K562 (cell line): ENCODE measurements around the gene B4GALNT3. TPM values are rescaled to one million over a fixed set of nuclear protein-coding genes. Genes with fewer than 3 reads are reported as not detected.

Experiments
- ATAC-seq: fragments of 200-7000 bp; cut with Tn5 transposase; 3 replicates; pipeline ENCODE4 v1.9.1; 2020; ENCODE audit warnings: moderate library complexity
- BruUV-seq: library from RNA; stranded (reverse); fragments of 400-500 nt; replicated peaks from 2 replicates; lab custom pipeline; 2021; lab: Mats Ljungman, UMichigan
- CTCF ChIA-PET: fragments of 300-600 bp; formaldehyde crosslinking; extraction: SDS; loops from one replicate; lab custom pipeline; 2021; ENCODE audit warnings: low intra/inter-chr PET ratio; lab: Yijun Ruan, JAX
- POLR2A ChIA-PET: fragments of 300-600, 350-650 bp; sonication (Branson Sonifier 250); formaldehyde crosslinking; extraction: SDS; loops from one replicate; lab custom pipeline; 2021; ENCODE audit warnings: antibody characterized with exemption, inconsistent platforms; lab: Yijun Ruan, JAX
- DNase-seq, 4 experiments: peaks; one replicate each; pipeline versions ENCODE4 v3.0.0 to v3.0.0-alpha.2; 2011 to 2018; ENCODE audit warnings: low spot score in 3 of 4, mixed read lengths in 3 of 4; ENCODE audit errors: extremely low read depth in 1 of 4
- FAIRE-seq: peaks from 2 replicates; lab custom pipeline; 2011; peaks lifted over from hg19 to GRCh38; lab: Jason Lieb, UNC
- H2AFZ ChIP-seq: 2 replicates; pipeline ENCODE4 v1.6.0; 2011; ENCODE audit warnings: low read depth, low read length, control low read depth, inconsistent platforms
- H3K27ac ChIP-seq: fragments of 200-600 bp; 3 replicates; pipeline ENCODE4 v1.8.0; 2011; ENCODE audit warnings: low read depth, mild to moderate bottlenecking, control low read depth, inconsistent platforms, low read length, moderate library complexity, mixed read lengths; ENCODE audit errors: extremely low read depth
- H3K27me3 ChIP-seq, 2 experiments: fragments of 300-600 bp in 1 of 2; 2 replicates in 1 of 2; 3 replicates in 1 of 2; pipeline versions ENCODE4 v1.6.0 to v1.8.0; 2011; ENCODE audit warnings: inconsistent platforms in 2 of 2, low read length in 2 of 2, mild to moderate bottlenecking in 1 of 2, mixed read lengths in 1 of 2, moderate library complexity in 1 of 2; ENCODE audit not compliant: control insufficient read depth in 2 of 2, insufficient read depth in 2 of 2
- H3K36me3 ChIP-seq: fragments of 300-600 bp; 3 replicates; pipeline ENCODE4 v1.8.0; 2011; ENCODE audit warnings: mild to moderate bottlenecking, low read length, inconsistent platforms; ENCODE audit not compliant: control insufficient read depth, insufficient read depth
- H3K4me1 ChIP-seq, 2 experiments: fragments of 200-600 bp in 1 of 2; replicated peaks in 1 of 2; 2 replicates in 1 of 2; 3 replicates in 1 of 2; pipeline versions ENCODE4 v1.5.1 to v1.8.0; 2011; ENCODE audit warnings: inconsistent platforms in 2 of 2, low read length in 2 of 2, mild to moderate bottlenecking in 1 of 2, mixed read lengths in 1 of 2, moderate library complexity in 1 of 2; ENCODE audit not compliant: control insufficient read depth in 2 of 2, insufficient read depth in 2 of 2
- H3K4me2 ChIP-seq: 2 replicates; pipeline ENCODE4 v1.6.1; 2011; ENCODE audit warnings: low read length, control low read depth, inconsistent platforms, mixed read lengths; ENCODE audit not compliant: insufficient read depth
- H3K4me3 ChIP-seq: fragments of 200-600 bp; sonication (generic), shearing (Covaris generic); 2 replicates; pipeline ENCODE4 v1.5.1; 2016; ENCODE audit warnings: control low read depth, inconsistent platforms
- H3K79me2 ChIP-seq: fragments of 200-600 bp; 3 replicates; pipeline ENCODE4 v1.8.0; 2011; ENCODE audit warnings: low read length, inconsistent platforms; ENCODE audit not compliant: control insufficient read depth, insufficient read depth
- H3K9ac ChIP-seq, 2 experiments: 2 replicates each; pipeline versions ENCODE4 v1.6.0 to v1.6.1; 2011; ENCODE audit warnings: low read depth in 2 of 2, low read length in 2 of 2, control low read depth in 1 of 2, inconsistent platforms in 1 of 2, mild to moderate bottlenecking in 1 of 2, mixed read lengths in 1 of 2; ENCODE audit not compliant: insufficient read depth in 1 of 2
- H3K9me1 ChIP-seq: one replicate; pipeline ENCODE4 v1.6.0; 2011; ENCODE audit warnings: inconsistent platforms, mild to moderate bottlenecking, low read length, moderate library complexity; ENCODE audit not compliant: control insufficient read depth, insufficient read depth
- H3K9me3 ChIP-seq: replicated peaks from 2 replicates; pipeline ENCODE4 v1.5.1; 2011; ENCODE audit warnings: low read depth, low read length, inconsistent platforms; ENCODE audit not compliant: control insufficient read depth, insufficient read depth
- H4K20me1 ChIP-seq: replicated peaks from 2 replicates; pipeline ENCODE4 v1.6.1; 2011; ENCODE audit warnings: low read length, inconsistent platforms, mixed read lengths; ENCODE audit not compliant: control insufficient read depth, insufficient read depth
- ARID2 ChIP-seq: fragments of 450-650 bp; IDR thresholded peaks from 2 replicates; pipeline ENCODE4 v1.6.1; 2017; ENCODE audit warnings: antibody characterized with exemption, mild to moderate bottlenecking
- BDP1 ChIP-seq: IDR thresholded peaks from 3 replicates; pipeline ENCODE4 v1.6.1; 2011; ENCODE audit not compliant: insufficient read length, insufficient read depth
- CEBPZ ChIP-seq: fragments of 150-350 bp; IDR thresholded peaks from 2 replicates; pipeline ENCODE4 v1.6.1; 2014; ENCODE audit warnings: low read depth, mild to moderate bottlenecking, low read length, borderline replicate concordance
- CHD2 ChIP-seq: IDR thresholded peaks from 2 replicates; pipeline ENCODE4 v1.6.1; 2011; ENCODE audit warnings: low read depth, low read length
- ETV5 ChIP-seq: sonication (generic); formaldehyde crosslinking; IDR thresholded peaks from 2 replicates; pipeline ENCODE4 v1.4.0; 2020; ENCODE audit warnings: low read depth, mild to moderate bottlenecking, missing genetic modification reagents
- IRF9 ChIP-seq: fragments of 450-650 bp; IDR thresholded peaks from 2 replicates; pipeline ENCODE4 v1.6.1; 2016; ENCODE audit warnings: missing biosample characterization, missing genetic modification characterization
- NFE2 ChIP-seq: IDR thresholded peaks from 2 replicates; pipeline ENCODE4 v1.6.1; 2014; ENCODE audit warnings: antibody characterized with exemption, low read depth
- SMAD4 ChIP-seq: fragments of 250-450 bp; sonication (Bioruptor Pico); conservative IDR thresholded peaks from 2 replicates; pipeline ENCODE4 v1.8.0; 2021; ENCODE audit warnings: inconsistent platforms, mild to moderate bottlenecking, moderate library complexity
- SMARCA5 ChIP-seq: fragments of 450-650 bp; IDR thresholded peaks from 2 replicates; pipeline ENCODE4 v1.6.1; 2016
- STAT5A ChIP-seq: IDR thresholded peaks from 2 replicates; pipeline ENCODE4 v1.6.1; 2012; ENCODE audit warnings: low read length, inconsistent platforms, borderline replicate concordance
- TCF7L2 ChIP-seq: fragments of 150-350 bp; IDR thresholded peaks from 2 replicates; pipeline ENCODE4 v1.6.1; 2016; ENCODE audit warnings: low read depth, mild to moderate bottlenecking, low read length, moderate library complexity
- ZNF347 ChIP-seq: fragments of 450-650 bp; formaldehyde crosslinking; IDR thresholded peaks from 2 replicates; pipeline ENCODE4 v1.4.0; 2020; ENCODE audit warnings: low read depth, mild to moderate bottlenecking, moderate library complexity
- ZNF354B ChIP-seq: fragments of 250-450 bp; sonication (Bioruptor Pico); IDR thresholded peaks from 2 replicates; pipeline ENCODE4 v1.4.0; 2020
- ZNF41 ChIP-seq: fragments of 250-450 bp; sonication (Bioruptor Pico); conservative IDR thresholded peaks from 2 replicates; pipeline ENCODE4 v1.4.0; 2020; ENCODE audit warnings: mild to moderate bottlenecking
- ZNF431 ChIP-seq: sonication (generic); formaldehyde crosslinking; IDR thresholded peaks from 2 replicates; pipeline ENCODE4 v1.8.0; 2022; ENCODE audit warnings: mild to moderate bottlenecking, missing genetic modification reagents
- ZNF445 ChIP-seq: fragments of 250-450 bp; sonication (Bioruptor Pico); IDR thresholded peaks from 2 replicates; pipeline ENCODE4 v1.4.0; 2020; ENCODE audit warnings: low read depth, mild to moderate bottlenecking, moderate library complexity
- ZNF696 ChIP-seq: fragments of 250-450 bp; sonication (Bioruptor Pico); conservative IDR thresholded peaks from 2 replicates; pipeline ENCODE4 v1.4.0; 2020; ENCODE audit warnings: mild to moderate bottlenecking, moderate library complexity
- ZNF75A ChIP-seq: fragments of 450-650 bp; formaldehyde crosslinking; IDR thresholded peaks from 2 replicates; pipeline ENCODE4 v1.4.0; 2020; ENCODE audit warnings: mild to moderate bottlenecking
- ZNF830 ChIP-seq: fragments of 250-450 bp; sonication (Bioruptor Pico); IDR thresholded peaks from 2 replicates; pipeline ENCODE4 v1.5.0; 2021; ENCODE audit warnings: mild to moderate bottlenecking
- WGBS: fragments of 100-300 bp; shearing (Covaris generic); methylation state at CpG from one replicate; pipeline ENCODE4 v1.1.6; 2016; ENCODE audit warnings: low coverage, mixed read lengths; ENCODE audit not compliant: insufficient coverage; ENCODE audit errors: missing lambda C conversion rate; 5-methylcytosine and 5-hydroxymethylcytosine counted together
- in situ Hi-C: fragments of 300-500 bp; cut with MboI; formaldehyde crosslinking; loops from 4 replicates; pipeline ENCODE4 v1.15.0; 2018; ENCODE audit warnings: inconsistent platforms, mixed read lengths
- intact Hi-C: fragments of 100-400 bp; cut with micrococcal nuclease; formaldehyde crosslinking; loops from 2 replicates; pipeline ENCODE4 v1.14.2; 2022
- polyA plus RNA-seq, 8 experiments: library from polyadenylated mRNA; depleted of rRNA in 4 of 8; stranded (reverse) in 5 of 8; unstranded in 3 of 8; fragments of >200 nt; fragmentation: Nextera tagmentation in 2 of 8; fragmentation: Illumina TruSeq in 1 of 8; extraction: Ambion mirVana in 2 of 8; extraction: Trizol in 1 of 8; gene quantifications; 2 replicates each; pipeline versions ENCODE4 v1.2.1 to v1.2.3, GENCODE V29; 2011 to 2014; ENCODE audit warnings: inconsistent platforms in 1 of 8, missing spikeins in 1 of 8
- total RNA-seq, 7 experiments: library from RNA; depleted of rRNA in 6 of 7; stranded (reverse); fragments of >200 nt in 6 of 7; fragmentation: Illumina TruSeq in 2 of 7; extraction: Trizol in 2 of 7; gene quantifications; 2 replicates each; pipeline versions ENCODE4 v1.2.1 to v1.2.3, GENCODE V29; 2011 to 2021; ENCODE audit warnings: low replicate concordance in 1 of 7

The B4GALNT3 gene
- total and polyA plus RNA-seq, 9 of the 15 experiments (the other 6 are each of a cell fraction or from before 2014, with no cell fraction given) = 0.04 to 0.36 (median 0.10) TPM; not detected in 6

GRCh38 chr12:464484-465267 lies 4.9 kb downstream of the B4GALNT3 start:
- in situ Hi-C loops = no loop called here
- Histone ChIP-seq H3K36me3 (no peaks in the 10 kb centered on the region), H3K9me1 (no peaks in the 10 kb centered on the region), H3K9ac (no peak overlapping the region; a peak in 1 of 4 replicates), H3K4me1 (peaks cover 0 to 12% of the 10 kb centered on the region in 2 experiments; a peak in 2 of 5 replicates), H4K20me1 (peaks cover 4% of the 10 kb centered on the region; the same call in 1 of the 2 replicates), H3K4me3 (no peak overlapping the region), H3K27me3 (peaks cover 16 to 44% of the 10 kb centered on the region in 2 experiments), H3K9me3 (no peaks in the 10 kb centered on the region), H2AFZ (no peak overlapping the region), H3K27ac (no peak overlapping the region), H3K79me2 (no peaks in the 10 kb centered on the region), H3K4me2 (no peak overlapping the region)
- intact Hi-C loops = no loop called here
- DNase-seq (no peak), FAIRE-seq (no peak), ATAC-seq (no peak)
- BruUV-seq = no TSS peak
- ChIA-PET POLR2A (interaction anchor here (1.0 kb wide), 1 partner anchor 9 kb away, joined by 4 read pairs; no protein-coding TSS in a partner anchor), CTCF (interaction anchor here (0.9 kb wide), 1 partner anchor 82 kb away, joined by 3 read pairs; no protein-coding TSS in a partner anchor)
- TF ChIP-seq ETV5 (CRISPR knock-in tag) = no peak
- TF ChIP-seq ZNF696 = no peak
- TF ChIP-seq CEBPZ = no peak
- TF ChIP-seq ZNF41 (CRISPR knock-in tag) = no peak
- TF ChIP-seq CHD2 = no peak
- no peak for TF ChIP-seq SMAD4 (CRISPR knock-in tag)
- no peak for TF ChIP-seq STAT5A
- no peak for TF ChIP-seq ZNF347
- no peak for TF ChIP-seq ZNF830 (CRISPR knock-in tag)
- TF ChIP-seq SMARCA5 = no peak
- TF ChIP-seq ZNF354B = no peak
- no peak for TF ChIP-seq ZNF431 (CRISPR knock-in tag)
- TF ChIP-seq TCF7L2 = no peak
- TF ChIP-seq ZNF75A (CRISPR knock-in tag) = no peak
- no peak for TF ChIP-seq ZNF445 (CRISPR knock-in tag)
- no peak for TF ChIP-seq IRF9
- no peak for TF ChIP-seq BDP1
- no peak for TF ChIP-seq NFE2
- no peak for TF ChIP-seq ARID2
- 0% methylated on average over 11 of the region's 16 CpGs for WGBS
